Measurements from ENCODE around the gene ADPRHL1. TPM values are rescaled to one million over a fixed set of nuclear protein-coding genes. Genes with fewer than 3 reads are reported as not detected.
A peak's percentile ranks its signal among the peaks of the same experiment; 100 is the strongest.
"Not testable (repeated sequence)": the region's sequence is repeated elsewhere in the genome, so short reads cannot be mapped to it uniquely, and the experiment has no call there.

ADPRHL1 gene
- polyA plus RNA-seq, 3 donors, result 0.15 to 0.52 (median 0.27) TPM

DNA sequence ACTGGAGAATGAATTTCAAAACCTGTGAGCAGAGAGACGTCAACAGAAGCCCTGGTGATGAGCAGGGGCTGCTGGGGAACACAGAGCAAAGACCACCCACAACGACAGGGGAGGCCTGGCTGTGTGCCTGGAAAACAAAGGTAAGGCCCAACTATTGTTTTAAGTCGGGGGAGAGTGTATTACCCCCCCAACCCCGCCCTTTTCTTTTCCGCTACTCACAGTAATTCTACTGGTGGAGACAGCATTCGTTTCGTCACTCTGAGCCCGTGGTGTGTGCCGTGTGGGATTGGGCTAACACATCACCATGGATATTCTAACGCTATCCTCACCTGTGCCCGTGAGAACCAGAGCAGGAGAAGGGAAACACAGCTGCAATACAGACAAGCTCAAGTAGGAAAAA, 18.6 kb upstream of the ADPRHL1 start:
- TF ChIP-seq, protein P1, sequence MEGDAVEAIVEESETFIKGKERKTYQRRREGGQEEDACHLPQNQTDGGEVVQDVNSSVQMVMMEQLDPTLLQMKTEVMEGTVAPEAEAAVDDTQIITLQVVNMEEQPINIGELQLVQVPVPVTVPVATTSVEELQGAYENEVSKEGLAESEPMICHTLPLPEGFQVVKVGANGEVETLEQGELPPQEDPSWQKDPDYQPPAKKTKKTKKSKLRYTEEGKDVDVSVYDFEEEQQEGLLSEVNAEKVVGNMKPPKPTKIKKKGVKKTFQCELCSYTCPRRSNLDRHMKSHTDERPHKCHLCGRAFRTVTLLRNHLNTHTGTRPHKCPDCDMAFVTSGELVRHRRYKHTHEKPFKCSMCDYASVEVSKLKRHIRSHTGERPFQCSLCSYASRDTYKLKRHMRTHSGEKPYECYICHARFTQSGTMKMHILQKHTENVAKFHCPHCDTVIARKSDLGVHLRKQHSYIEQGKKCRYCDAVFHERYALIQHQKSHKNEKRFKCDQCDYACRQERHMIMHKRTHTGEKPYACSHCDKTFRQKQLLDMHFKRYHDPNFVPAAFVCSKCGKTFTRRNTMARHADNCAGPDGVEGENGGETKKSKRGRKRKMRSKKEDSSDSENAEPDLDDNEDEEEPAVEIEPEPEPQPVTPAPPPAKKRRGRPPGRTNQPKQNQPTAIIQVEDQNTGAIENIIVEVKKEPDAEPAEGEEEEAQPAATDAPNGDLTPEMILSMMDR (IDR thresholded peaks at IDR 0.05), result no peak
- DNase-seq, result no peak
- Histone ChIP-seq H3K4me3 (replicated peaks in 1 of 3; ENCODE audit: low read depth in 2 of 3, low read length in 3 of 3) (no peak overlapping the region), H3K4me2 (replicated peaks; ENCODE audit: extremely low read depth, low read length, poor library complexity, severe bottlenecking) (no peak overlapping the region), H4K20me1 (ENCODE audit: insufficient read depth, low read length) (peaks cover 7% of the 10 kb centered on the region), H3K36me3 (replicated peaks in 1 of 2; ENCODE audit: control insufficient read depth in 1 of 2, insufficient read depth in 2 of 2, low read length in 2 of 2) (peaks cover 27 to 62% of the 10 kb centered on the region in 2 donors), H3K9me3 (replicated peaks in 1 of 2; ENCODE audit: control insufficient read depth in 1 of 2, insufficient read depth in 1 of 2, low read length in 2 of 2) (no peaks in the 10 kb centered on the region), H2AFZ (ENCODE audit: insufficient read depth, low read depth, low read length, poor library complexity, severe bottlenecking) (no peak overlapping the region), H3K27ac (ENCODE audit: low read depth in 1 of 2, low read length in 2 of 2) (no peak overlapping the region), H3K4me1 (ENCODE audit: control insufficient read depth in 1 of 2, insufficient read depth in 2 of 2, low read length in 2 of 2) (peaks cover 13 to 14% of the 10 kb centered on the region in 2 donors), H3K79me2 (ENCODE audit: insufficient read depth, low read length) (no peaks in the 10 kb centered on the region), H3K27me3 (ENCODE audit: control insufficient read depth in 2 of 2, insufficient read depth in 2 of 2, low read length in 2 of 2) (no peaks in the 10 kb centered on the region), H3K9ac (ENCODE audit: insufficient read depth, low read length, poor library complexity, severe bottlenecking) (no peak overlapping the region)
- Mint-ChIP-seq H3K36me3 (peaks cover 53 to 66% of the 10 kb centered on the region in 2 donors), H3K4me3 (no peak overlapping the region), H3K9me3 (peaks cover 0 to 2% (median 0%) of the 10 kb centered on the region in 7 donors), H3K27me3 (ENCODE audit: low read depth in 3 of 3) (peaks cover 0 to 2% (median 0%) of the 10 kb centered on the region in 3 donors), H3K27ac (peak overlapping the region in 3 of 7 donors; percentile 44 to 68 (median 49)), H3K4me1 (peaks cover 25% of the 10 kb centered on the region)
- intact Hi-C loops (cut with micrococcal nuclease), result no loop called here
- 100% methylated on average over 1 of the region's 11 CpGs for WGBS (ENCODE audit: insufficient coverage)

DNA sequence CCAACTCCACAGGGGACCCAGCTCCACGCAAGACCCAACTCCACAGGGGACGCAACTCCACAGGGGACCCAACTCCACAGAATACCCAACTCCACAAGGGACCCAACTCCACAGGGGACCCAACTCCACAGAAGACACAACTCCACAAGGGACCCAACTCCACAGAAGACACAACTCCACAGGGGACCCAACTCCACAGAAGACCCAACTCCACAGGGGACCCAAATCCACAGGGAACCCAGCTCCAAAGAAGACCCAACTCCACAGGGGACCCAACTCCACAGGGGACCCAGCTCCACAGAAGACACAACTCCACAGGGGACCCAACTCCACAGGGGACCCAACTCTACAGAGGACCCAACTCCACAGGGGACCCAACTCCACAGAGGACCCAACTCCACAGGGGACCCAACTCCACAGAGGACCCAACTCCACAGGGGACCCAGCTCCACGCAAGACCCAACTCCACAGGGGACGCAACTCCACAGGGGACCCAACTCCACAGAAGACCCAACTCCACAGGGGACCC, 17.4 kb upstream of the ADPRHL1 start:
- Histone ChIP-seq H3K4me1 (ENCODE audit: control insufficient read depth in 1 of 2, insufficient read depth in 2 of 2, low read length in 2 of 2) (peaks cover 13 to 14% of the 10 kb centered on the region in 2 donors), H3K36me3 (replicated peaks in 1 of 2; ENCODE audit: control insufficient read depth in 1 of 2, insufficient read depth in 2 of 2, low read length in 2 of 2) (peaks cover 18 to 62% of the 10 kb centered on the region in 2 donors)
- H3K27ac Mint-ChIP-seq, result peak overlapping the region in 4 of 7 donors; percentile 43 to 82 (median 54)
- H3K9ac ChIP-seq (ENCODE audit: insufficient read depth, low read length, poor library complexity, severe bottlenecking); H4K20me1 ChIP-seq (ENCODE audit: insufficient read depth, low read length); H3K4me3 Mint-ChIP-seq; intact Hi-C loops (cut with micrococcal nuclease); H3K4me3 ChIP-seq (replicated peaks in 1 of 3; ENCODE audit: low read depth in 2 of 3, low read length in 3 of 3); H3K9me3 Mint-ChIP-seq; DNase-seq; H3K79me2 ChIP-seq (ENCODE audit: insufficient read depth, low read length); H3K27ac ChIP-seq (ENCODE audit: low read depth in 1 of 2, low read length in 2 of 2); H3K27me3 ChIP-seq (ENCODE audit: control insufficient read depth in 2 of 2, insufficient read depth in 2 of 2, low read length in 2 of 2); H3K9me3 ChIP-seq (replicated peaks in 1 of 2; ENCODE audit: control insufficient read depth in 1 of 2, insufficient read depth in 1 of 2, low read length in 2 of 2); H3K27me3 Mint-ChIP-seq (ENCODE audit: low read depth in 3 of 3); H2AFZ ChIP-seq (ENCODE audit: insufficient read depth, low read depth, low read length, poor library complexity, severe bottlenecking); H3K4me2 ChIP-seq (replicated peaks; ENCODE audit: extremely low read depth, low read length, poor library complexity, severe bottlenecking): not testable (repeated sequence)
- peaks cover 42 to 61% of the 10 kb centered on the region in 2 donors for H3K36me3 Mint-ChIP-seq
- H3K4me1 Mint-ChIP-seq, result peaks cover 25% of the 10 kb centered on the region
- 100% methylated on average over 1 of the region's 4 CpGs for WGBS (ENCODE audit: insufficient coverage)

Measured in CD14-positive monocyte (primary cell).